Glutamatergic neuron (in vitro differentiated cells): Measurements from ENCODE around the gene LIMS1. TPM values are rescaled to one million over a fixed set of nuclear protein-coding genes. Genes with fewer than 3 reads are reported as not detected.

Experiments
- DNase-seq: peaks from one replicate; pipeline ENCODE4 v3.0.0; 2022
- H3K27ac Mint-ChIP-seq: one replicate; pipeline ENCODE4 v1.8.0; 2020; ENCODE audit warnings: mild to moderate bottlenecking, mixed read lengths, inconsistent platforms; ENCODE audit not compliant: unreplicated experiment
- H3K27me3 Mint-ChIP-seq: one replicate; pipeline ENCODE4 v1.8.0; 2020; ENCODE audit warnings: mild to moderate bottlenecking, moderate library complexity, mixed read lengths, inconsistent platforms; ENCODE audit not compliant: unreplicated experiment
- H3K36me3 Mint-ChIP-seq: one replicate; pipeline ENCODE4 v1.8.0; 2020; ENCODE audit warnings: mild to moderate bottlenecking, mixed read lengths, inconsistent platforms; ENCODE audit not compliant: unreplicated experiment
- H3K4me1 Mint-ChIP-seq: one replicate; pipeline ENCODE4 v1.8.0; 2020; ENCODE audit warnings: mild to moderate bottlenecking, low read depth, mixed read lengths, inconsistent platforms; ENCODE audit not compliant: unreplicated experiment
- H3K4me3 Mint-ChIP-seq: one replicate; pipeline ENCODE4 v1.8.0; 2020; ENCODE audit warnings: mild to moderate bottlenecking, mixed read lengths, inconsistent platforms; ENCODE audit not compliant: unreplicated experiment
- H3K9me3 Mint-ChIP-seq: one replicate; pipeline ENCODE4 v1.8.0; 2020; ENCODE audit warnings: mild to moderate bottlenecking, moderate library complexity, mixed read lengths, inconsistent platforms; ENCODE audit not compliant: unreplicated experiment
- CTCF ChIP-seq: fragments of 200-600 bp; sonication (generic); IDR thresholded peaks from one replicate; pipeline ENCODE4 v1.5.0; 2021; ENCODE audit not compliant: partially characterized antibody, unreplicated experiment
- total RNA-seq: library from RNA; stranded (reverse); fragmentation: NEBNext Ultra II Directional; extraction: Animal tissue kit (Norgen Biotek cat#: 25700); gene quantifications from one replicate; pipeline ENCODE4 v1.2.1, GENCODE V29; 2021; ENCODE audit not compliant: unreplicated experiment

The LIMS1 gene
- total RNA-seq, 1 donor from 2014 or later: 18.5 TPM

GRCh38 chr2:108630567-108631405 lies 96.5 kb downstream of the LIMS1 start:
- no peak for TF ChIP-seq CTCF
- H3K27ac Mint-ChIP-seq: peak overlapping the region; percentile 87
- H3K9me3 Mint-ChIP-seq: peaks cover 2% of the 10 kb centered on the region

GRCh38 chr2:108632332-108633160 lies 98.3 kb downstream of the LIMS1 start:
- DNase-seq: no peak
- Mint-ChIP-seq H3K4me3 (no peak overlapping the region), H3K27me3 (peaks cover 2% of the 10 kb centered on the region), H3K27ac (peak overlapping the region; percentile 75), H3K9me3 (peaks cover 2% of the 10 kb centered on the region), H3K4me1 (peaks cover 47% of the 10 kb centered on the region), H3K36me3 (no peaks in the 10 kb centered on the region)
- no peak for TF ChIP-seq CTCF

More at GRCh38 chr2:108630567-108631405, 96.5 kb downstream of the LIMS1 start:
- Mint-ChIP-seq H3K27me3 (peaks cover 2% of the 10 kb centered on the region), H3K4me3 (no peak overlapping the region), H3K4me1 (peaks cover 38% of the 10 kb centered on the region), H3K36me3 (no peaks in the 10 kb centered on the region)
- no peak for DNase-seq

- peaks cover 4% of the 10 kb centered on the region for H3K9me3 Mint-ChIP-seq
- H3K4me3 Mint-ChIP-seq: no peak overlapping the region
- no peak for DNase-seq
- TF ChIP-seq CTCF: no peak
- no peaks in the 10 kb centered on the region for H3K27me3 Mint-ChIP-seq
- H3K36me3 Mint-ChIP-seq: no peaks in the 10 kb centered on the region
- H3K27ac Mint-ChIP-seq: peak overlapping the region; percentile 28
- H3K4me1 Mint-ChIP-seq: peaks cover 44% of the 10 kb centered on the region
Measured at GRCh38 chr2:108633409-108633808, 99.1 kb downstream of the LIMS1 start.

GRCh38 chr2:108634011-108634410 lies 99.7 kb downstream of the LIMS1 start:
- Mint-ChIP-seq H3K4me3 (peak overlapping the region; percentile 32), H3K27ac (peak overlapping the region; percentile 92), H3K4me1 (peaks cover 42% of the 10 kb centered on the region), H3K27me3 (no peaks in the 10 kb centered on the region), H3K36me3 (no peaks in the 10 kb centered on the region), H3K9me3 (peaks cover 4% of the 10 kb centered on the region)
- TF ChIP-seq CTCF: no peak
- DNase-seq: no peak
